ENCODE measurements around the gene ACAP1.

ACAP1 gene

GRCh38 chr17:7383742-7384488 lies 47.6 kb downstream of the ACAP1 start:
- no peak for TF ChIP-seq CTCF (IDR thresholded peaks at IDR 0.05)
- Histone ChIP-seq H3K27ac (no peak overlapping the region), H3K4me3 (ENCODE audit: low read depth in 1 of 2, low read length in 1 of 2) (peak overlapping the region; percentile 32 to 49), H3K4me1 (ENCODE audit: control insufficient read depth in 1 of 2, insufficient read depth in 1 of 2, low read depth in 1 of 2, low read length in 1 of 2) (peaks cover 7 to 10% of the 10 kb centered on the region in 2 experiments), H3K9me3 (no peaks in the 10 kb centered on the region), H3K27me3 (peaks cover 73% of the 10 kb centered on the region), H3K36me3 (no peaks in the 10 kb centered on the region)

DNA sequence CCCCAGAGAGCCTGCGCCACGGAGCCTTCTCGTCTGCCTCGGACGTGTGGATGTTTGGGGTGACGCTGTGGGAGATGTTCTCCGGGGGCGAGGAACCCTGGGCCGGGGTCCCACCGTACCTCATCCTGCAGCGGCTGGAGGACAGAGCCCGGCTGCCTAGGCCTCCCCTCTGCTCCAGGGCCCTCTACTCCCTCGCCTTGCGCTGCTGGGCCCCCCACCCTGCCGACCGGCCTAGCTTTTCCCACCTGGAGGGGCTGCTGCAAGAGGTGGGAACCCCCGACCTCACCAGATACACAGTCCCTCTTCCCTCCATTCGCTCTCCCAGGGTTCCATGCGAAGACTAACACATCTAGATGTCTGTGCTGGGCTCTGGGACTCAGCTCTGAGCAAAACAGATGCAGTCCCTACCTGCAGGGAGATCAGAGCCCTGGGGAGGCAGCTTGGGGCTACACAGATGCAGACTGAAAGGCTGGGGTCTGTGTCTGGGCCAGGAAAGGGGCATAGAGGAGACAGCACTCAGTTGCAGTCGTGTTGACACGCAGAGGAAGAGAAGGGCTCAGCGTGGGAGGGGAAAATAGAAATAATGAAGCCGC lies 48.3 kb downstream of the ACAP1 start:
- Histone ChIP-seq H3K27me3 (peaks cover 66% of the 10 kb centered on the region), H3K4me1 (ENCODE audit: control insufficient read depth in 1 of 2, insufficient read depth in 1 of 2, low read depth in 1 of 2, low read length in 1 of 2) (peaks cover 7 to 10% of the 10 kb centered on the region in 2 experiments), H3K4me3 (ENCODE audit: low read depth in 1 of 2, low read length in 1 of 2) (peak overlapping the region in 1 of 2 experiments; percentile 49), H3K36me3 (no peaks in the 10 kb centered on the region), H3K27ac (no peak overlapping the region), H3K9me3 (no peaks in the 10 kb centered on the region)
- no peak for TF ChIP-seq CTCF (IDR thresholded peaks at IDR 0.05)

DNA sequence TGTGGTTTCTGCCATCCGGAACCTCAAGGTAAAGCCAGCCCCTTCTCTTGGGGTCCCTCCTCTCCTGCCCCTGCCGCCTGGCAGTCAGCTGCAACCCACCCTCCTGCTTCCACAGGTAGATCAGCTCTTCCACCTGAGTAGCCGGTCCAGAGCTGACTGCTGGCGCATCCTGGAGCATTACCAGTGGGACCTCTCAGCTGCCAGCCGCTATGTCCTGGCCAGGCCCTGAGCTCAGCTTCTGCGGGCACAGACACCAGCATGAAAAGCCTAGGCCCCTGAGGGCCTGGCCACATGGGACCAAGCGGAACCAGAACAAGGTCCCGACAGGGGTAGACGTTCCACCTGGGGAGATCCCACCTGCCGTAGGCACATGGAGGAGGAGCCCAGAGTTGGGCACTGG lies 52.5 kb downstream of the ACAP1 start:
- Histone ChIP-seq H3K4me1 (ENCODE audit: control insufficient read depth in 1 of 2, insufficient read depth in 1 of 2, low read depth in 1 of 2, low read length in 1 of 2) (peaks cover 6 to 11% of the 10 kb centered on the region in 2 experiments), H3K27me3 (peaks cover 39% of the 10 kb centered on the region), H3K36me3 (no peaks in the 10 kb centered on the region), H3K27ac (no peak overlapping the region), H3K9me3 (no peaks in the 10 kb centered on the region), H3K4me3 (ENCODE audit: low read depth in 1 of 2, low read length in 1 of 2) (no peak overlapping the region)
- no peak for TF ChIP-seq CTCF (IDR thresholded peaks at IDR 0.05)

DNA sequence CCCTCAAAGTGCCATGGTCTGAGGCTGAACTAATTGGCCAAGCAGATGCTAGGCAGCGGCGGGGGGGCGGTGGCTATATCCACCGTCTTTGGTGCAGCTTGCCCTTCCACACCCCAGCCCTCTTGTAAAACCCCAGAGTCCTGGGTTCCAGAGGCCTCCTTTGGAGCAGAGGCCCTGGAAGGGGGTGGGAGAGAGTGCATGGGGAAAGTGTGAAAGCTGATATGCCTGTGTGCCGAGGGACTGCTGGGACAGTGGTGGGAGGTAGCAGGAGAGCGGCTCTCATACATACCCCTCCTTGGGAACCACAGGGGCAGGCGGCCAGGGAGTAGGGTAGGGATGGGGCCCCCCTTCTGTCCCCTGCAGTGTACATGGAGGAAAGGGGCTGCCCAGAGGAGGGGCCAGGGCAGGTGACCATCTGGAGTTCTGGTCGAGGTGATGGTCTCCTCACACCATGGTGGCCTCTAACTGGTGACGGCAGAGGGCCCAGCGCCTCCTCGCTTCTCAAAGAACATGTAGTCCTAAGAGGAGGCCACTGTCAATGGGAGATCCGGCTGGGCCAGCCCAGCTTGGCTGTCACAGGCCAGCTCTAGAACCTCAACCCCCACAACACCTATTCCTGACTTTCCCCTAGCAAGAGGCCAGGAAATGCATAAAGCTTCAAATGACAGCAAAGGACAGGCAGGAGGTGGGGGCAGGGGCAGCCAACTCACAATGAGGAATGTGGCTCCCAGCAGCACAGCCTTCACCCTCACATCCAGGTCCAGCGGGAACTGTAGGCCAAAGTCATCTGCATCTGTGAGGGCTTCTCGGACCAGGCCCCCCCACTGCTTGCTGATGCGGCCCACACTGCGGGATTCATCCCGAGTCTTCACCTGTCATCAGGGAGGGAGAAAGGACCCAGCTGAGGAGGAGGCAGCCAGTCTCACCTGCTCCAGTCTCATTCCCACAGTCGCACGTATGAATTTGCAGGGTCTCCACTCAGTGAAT lies 53.9 kb downstream of the ACAP1 start:
- Histone ChIP-seq H3K27ac (no peak overlapping the region), H3K36me3 (no peaks in the 10 kb centered on the region), H3K4me3 (ENCODE audit: low read depth in 1 of 2, low read length in 1 of 2) (no peak overlapping the region), H3K4me1 (ENCODE audit: control insufficient read depth in 1 of 2, insufficient read depth in 1 of 2, low read depth in 1 of 2, low read length in 1 of 2) (peaks cover 14 to 17% of the 10 kb centered on the region in 2 experiments), H3K9me3 (no peaks in the 10 kb centered on the region), H3K27me3 (peaks cover 26% of the 10 kb centered on the region)
- TF ChIP-seq CTCF (IDR thresholded peaks at IDR 0.05) = no peak

GRCh38 chr17:7391307-7391706 lies 55.0 kb downstream of the ACAP1 start:
- H3K9me3 ChIP-seq = no peaks in the 10 kb centered on the region
- no peak overlapping the region for H3K27ac ChIP-seq
- no peak for TF ChIP-seq CTCF (IDR thresholded peaks at IDR 0.05)
- H3K4me3 ChIP-seq (ENCODE audit: low read depth in 1 of 2, low read length in 1 of 2) = no peak overlapping the region
- H3K4me1 ChIP-seq (ENCODE audit: control insufficient read depth in 1 of 2, insufficient read depth in 1 of 2, low read depth in 1 of 2, low read length in 1 of 2) = peaks cover 14 to 18% of the 10 kb centered on the region in 2 experiments
- no peaks in the 10 kb centered on the region for H3K36me3 ChIP-seq
- peaks cover 16% of the 10 kb centered on the region for H3K27me3 ChIP-seq

Measured in neutrophil (primary cell).